ENCODE measurements around the gene TGM3.

TGM3 gene

GRCh38 chr20:2304180-2304579 is 8.4 kb downstream of the TGM3 start:
- TF ChIP-seq ZNF239 (tag by site-specific recombination; IDR thresholded peaks at IDR 0.05), result no peak
- no peak for TF ChIP-seq PRDM6 (tag by site-specific recombination; IDR thresholded peaks at IDR 0.05)
- no peak for TF ChIP-seq ZNF175 (tag by site-specific recombination; IDR thresholded peaks at IDR 0.05)
- no peak for TF ChIP-seq ZSCAN30 (tag by site-specific recombination; IDR thresholded peaks at IDR 0.05)
- TF ChIP-seq ZNF555 (tag by site-specific recombination; conservative IDR thresholded peaks at IDR 0.05), result no peak
- TF ChIP-seq ZNF654 (tag by site-specific recombination; IDR thresholded peaks at IDR 0.05; ENCODE audit: low read depth), result no peak
- no peak for TF ChIP-seq ZNF335 (tag by site-specific recombination; conservative IDR thresholded peaks at IDR 0.05)
- no peak for TF ChIP-seq ZFP41 (tag by site-specific recombination; IDR thresholded peaks at IDR 0.05; ENCODE audit: borderline replicate concordance)
- no peak for TF ChIP-seq SP2 (tag by site-specific recombination; IDR thresholded peaks at IDR 0.05)
- no peak for TF ChIP-seq ZNF423 (tag by site-specific recombination; IDR thresholded peaks at IDR 0.05)
- no peak for TF ChIP-seq TCF7L2 (IDR thresholded peaks at IDR 0.05; ENCODE audit: borderline replicate concordance, low read depth, low read length)
- ChIA-PET POLR2A (no interaction called here), CTCF (no interaction called here)
- Histone ChIP-seq H3K9me3 (ENCODE audit: control insufficient read depth, insufficient read depth, low read depth, low read length) (no peaks in the 10 kb centered on the region), H3K36me3 (ENCODE audit: control insufficient read depth in 2 of 2, insufficient read depth in 1 of 2, low read length in 2 of 2) (no peaks in the 10 kb centered on the region), H3K4me3 (ENCODE audit: low read depth, low read length) (no peak overlapping the region), H3K4me1 (ENCODE audit: control insufficient read depth, insufficient read depth, low read length) (no peaks in the 10 kb centered on the region), H3K27ac (ENCODE audit: extremely low read depth, low read depth, low read length) (no peak overlapping the region)

- POLR2A ChIA-PET, result no interaction called here
- Histone ChIP-seq H3K4me3 (ENCODE audit: low read depth, low read length) (no peak overlapping the region), H3K4me1 (ENCODE audit: control insufficient read depth, insufficient read depth, low read length) (no peaks in the 10 kb centered on the region), H3K9me3 (ENCODE audit: control insufficient read depth, insufficient read depth, low read depth, low read length) (no peaks in the 10 kb centered on the region), H3K27ac (ENCODE audit: extremely low read depth, low read depth, low read length) (no peak overlapping the region), H3K36me3 (ENCODE audit: control insufficient read depth in 2 of 2, insufficient read depth in 1 of 2, low read length in 2 of 2) (no peaks in the 10 kb centered on the region)
- CTCF ChIA-PET, result interaction anchor here (1.3 kb wide), 1 partner anchor 147 kb away, joined by 6 read pairs; no protein-coding TSS in a partner anchor
- TF ChIP-seq ZNF626 (tag by site-specific recombination; IDR thresholded peaks at IDR 0.05) (no peak), MZF1 (tag by site-specific recombination; IDR thresholded peaks at IDR 0.05; ENCODE audit: borderline replicate concordance) (no peak), ZNF544 (tag by site-specific recombination; IDR thresholded peaks at IDR 0.05) (no peak), PRDM4 (tag by site-specific recombination; IDR thresholded peaks at IDR 0.05) (no peak), ZNF529 (tag by site-specific recombination; IDR thresholded peaks at IDR 0.05; ENCODE audit: insufficient replicate concordance) (no peak), ZNF24 (tag by site-specific recombination; IDR thresholded peaks at IDR 0.05) (no peak), SP3 (tag by site-specific recombination; IDR thresholded peaks at IDR 0.05) (no peak), ZNF398 (tag by site-specific recombination; IDR thresholded peaks at IDR 0.05) (no peak), ZSCAN5A (tag by site-specific recombination; IDR thresholded peaks at IDR 0.05) (no peak), ZBTB17 (tag by site-specific recombination; IDR thresholded peaks at IDR 0.05) (no peak), ZNF248 (tag by site-specific recombination; IDR thresholded peaks at IDR 0.05) (no peak), ZNF488 (tag by site-specific recombination; IDR thresholded peaks at IDR 0.05) (no peak), ZBTB21 (tag by site-specific recombination; IDR thresholded peaks at IDR 0.05) (no peak), GFI1B (tag by site-specific recombination; IDR thresholded peaks at IDR 0.05) (no peak), ZNF610 (tag by site-specific recombination; IDR thresholded peaks at IDR 0.05; ENCODE audit: borderline replicate concordance) (no peak)
These were observed 9.2 kb downstream of the TGM3 start for GRCh38 chr20:2305029-2305428.

Data from HEK293 (cell line).